RWPE2 (cell line): Measurements from ENCODE around the gene ANO6.

ENCODE experiments used
- ATAC-seq: fragments of 200-7000 bp; cut with Tn5 transposase; 3 replicates; pipeline ENCODE4 v1.9.1; 2021; ENCODE audit warnings: low read depth
- DNase-seq: peaks from one replicate; pipeline ENCODE4 v3.0.0-alpha.2; 2020; ENCODE audit warnings: low spot score
- H3K27ac ChIP-seq: fragments of 450-650 bp; 2 replicates; pipeline ENCODE4 v1.5.1; 2017; ENCODE audit warnings: mild to moderate bottlenecking; ENCODE audit not compliant: poor library complexity, severe bottlenecking
- H3K27me3 ChIP-seq: fragments of 250-450 bp; sonication (Bioruptor Pico); 2 replicates; pipeline ENCODE4 v1.5.1; 2021; ENCODE audit warnings: mild to moderate bottlenecking, moderate library complexity; ENCODE audit not compliant: insufficient read depth, poor library complexity, severe bottlenecking
- H3K36me3 ChIP-seq: fragments of 250-450 bp; sonication (Bioruptor Pico); 2 replicates; pipeline ENCODE4 v1.5.1; 2020; ENCODE audit warnings: low read depth, mild to moderate bottlenecking, moderate library complexity
- H3K4me1 ChIP-seq: fragments of 250-450 bp; sonication (Bioruptor Pico); 2 replicates; pipeline ENCODE4 v1.5.1; 2021; ENCODE audit warnings: mild to moderate bottlenecking, moderate library complexity; ENCODE audit not compliant: insufficient read depth, poor library complexity, severe bottlenecking
- H3K4me3 ChIP-seq: fragments of 250-450 bp; sonication (Bioruptor Pico); 2 replicates; pipeline ENCODE4 v1.5.1; 2021; ENCODE audit warnings: mild to moderate bottlenecking, moderate library complexity; ENCODE audit not compliant: severe bottlenecking
- H3K9me3 ChIP-seq: fragments of 250-450 bp; sonication (Bioruptor Pico); 2 replicates; pipeline ENCODE4 v1.5.1; 2021; ENCODE audit warnings: mild to moderate bottlenecking, moderate library complexity; ENCODE audit not compliant: severe bottlenecking
- CTCF ChIP-seq: fragments of 450-650 bp; IDR thresholded peaks from one replicate; pipeline ENCODE4 v1.5.1; 2017; ENCODE audit warnings: mild to moderate bottlenecking, moderate library complexity; ENCODE audit not compliant: poor library complexity, severe bottlenecking

ANO6 gene

GRCh38 chr12:45290216-45290605 is 74.3 kb downstream of the ANO6 start:
- peaks cover 28% of the 10 kb centered on the region for H3K4me1 ChIP-seq
- H3K4me3 ChIP-seq: no peak overlapping the region
- ATAC-seq (peak; percentile 98), DNase-seq (no peak)
- H3K27me3 ChIP-seq: no peaks in the 10 kb centered on the region
- H3K9me3 ChIP-seq: no peaks in the 10 kb centered on the region
- no peaks in the 10 kb centered on the region for H3K36me3 ChIP-seq
- TF ChIP-seq CTCF: no peak
- peak overlapping the region; percentile 72 for H3K27ac ChIP-seq

- no peak for ATAC-seq
- Histone ChIP-seq H3K27me3 (no peaks in the 10 kb centered on the region), H3K4me1 (peaks cover 26% of the 10 kb centered on the region), H3K36me3 (no peaks in the 10 kb centered on the region), H3K9me3 (no peaks in the 10 kb centered on the region), H3K27ac (no peak overlapping the region), H3K4me3 (no peak overlapping the region)
- no peak for TF ChIP-seq CTCF
- DNase-seq: no peak
These were observed 75.6 kb downstream of the ANO6 start for GRCh38 chr12:45291518-45291917.

GRCh38 chr12:45292486-45293195 is 76.7 kb downstream of the ANO6 start:
- Histone ChIP-seq H3K36me3 (no peaks in the 10 kb centered on the region), H3K27me3 (no peaks in the 10 kb centered on the region), H3K27ac (peak overlapping the region; percentile 25), H3K4me3 (no peak overlapping the region), H3K4me1 (peaks cover 26% of the 10 kb centered on the region), H3K9me3 (no peaks in the 10 kb centered on the region)
- no peak for ATAC-seq
- no peak for DNase-seq
- TF ChIP-seq CTCF: no peak

- DNase-seq: no peak
- Histone ChIP-seq H3K4me3 (no peak overlapping the region), H3K9me3 (no peaks in the 10 kb centered on the region), H3K27ac (no peak overlapping the region), H3K27me3 (no peaks in the 10 kb centered on the region), H3K36me3 (no peaks in the 10 kb centered on the region), H3K4me1 (peaks cover 34% of the 10 kb centered on the region)
- TF ChIP-seq CTCF: no peak
- no peak for ATAC-seq
These were observed 79.0 kb downstream of the ANO6 start for GRCh38 chr12:45294906-45295305.

GRCh38 chr12:45296046-45296586 is 80.2 kb downstream of the ANO6 start:
- DNase-seq (no peak), ATAC-seq (no peak)
- Histone ChIP-seq H3K27ac (no peak overlapping the region), H3K4me3 (no peak overlapping the region), H3K27me3 (no peaks in the 10 kb centered on the region), H3K4me1 (peaks cover 28% of the 10 kb centered on the region), H3K36me3 (no peaks in the 10 kb centered on the region), H3K9me3 (no peaks in the 10 kb centered on the region)
- TF ChIP-seq CTCF: no peak
